HG02678 (cell line): ENCODE data around the gene ZSWIM1.
"Not testable (repeated sequence)": the region's sequence is repeated elsewhere in the genome, so short reads cannot be mapped to it uniquely, and the experiment has no call there.

ENCODE experiments used
- ATAC-seq: cut with Tn5 transposase; IDR thresholded peaks from one replicate; pipeline ENCODE4 v1.9.1; 2021; ENCODE audit warnings: mild to moderate bottlenecking, moderate library complexity; ENCODE audit not compliant: unreplicated experiment

ZSWIM1 gene

DNA sequence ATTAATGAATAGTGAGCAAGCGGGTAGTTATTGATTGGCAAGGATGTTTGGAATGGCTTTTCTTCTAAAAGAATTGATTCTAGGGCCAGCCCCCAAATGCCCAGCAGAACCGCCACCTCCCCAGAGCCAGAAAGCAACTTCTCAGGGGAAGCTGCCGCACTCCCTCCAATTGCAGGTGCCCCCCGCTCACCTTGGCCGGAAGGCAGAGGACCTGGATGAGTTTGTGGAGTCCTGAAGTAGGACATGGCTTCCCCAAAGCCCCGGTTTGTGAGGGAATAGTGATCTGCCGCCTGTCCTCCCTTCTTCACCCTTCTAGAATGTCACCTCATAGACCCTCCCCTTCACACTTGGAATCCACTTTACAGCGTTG, 6.3 kb downstream of the ZSWIM1 start, which contains the start of gene SPATA25:
Gene SPATA25 (minus strand): TSS at position 277 of the 370 bp plus-strand sequence. CDS start 32 bp downstream, at position 245.
- ATAC-seq: no peak

DNA sequence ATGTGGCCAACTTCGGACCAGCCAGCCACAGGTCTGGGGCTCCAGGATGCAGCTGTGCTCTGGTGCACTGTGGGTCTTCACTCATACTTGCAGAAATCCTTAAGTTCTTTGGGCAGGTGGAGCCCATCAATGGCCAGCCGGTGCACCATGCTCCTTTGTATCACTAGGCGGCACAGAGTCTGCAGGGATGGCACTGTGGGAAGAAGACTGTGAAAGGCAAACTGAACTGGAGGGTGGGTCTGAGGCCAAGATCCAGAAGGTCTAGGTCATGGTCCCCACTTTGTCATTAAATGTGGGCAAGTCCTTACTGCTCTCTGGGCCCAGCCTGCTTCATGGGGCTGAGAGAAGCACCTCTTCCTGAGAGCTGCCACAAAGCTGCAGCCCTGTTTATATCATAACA, 7.7 kb downstream of the ZSWIM1 start:
- ATAC-seq: no peak

DNA sequence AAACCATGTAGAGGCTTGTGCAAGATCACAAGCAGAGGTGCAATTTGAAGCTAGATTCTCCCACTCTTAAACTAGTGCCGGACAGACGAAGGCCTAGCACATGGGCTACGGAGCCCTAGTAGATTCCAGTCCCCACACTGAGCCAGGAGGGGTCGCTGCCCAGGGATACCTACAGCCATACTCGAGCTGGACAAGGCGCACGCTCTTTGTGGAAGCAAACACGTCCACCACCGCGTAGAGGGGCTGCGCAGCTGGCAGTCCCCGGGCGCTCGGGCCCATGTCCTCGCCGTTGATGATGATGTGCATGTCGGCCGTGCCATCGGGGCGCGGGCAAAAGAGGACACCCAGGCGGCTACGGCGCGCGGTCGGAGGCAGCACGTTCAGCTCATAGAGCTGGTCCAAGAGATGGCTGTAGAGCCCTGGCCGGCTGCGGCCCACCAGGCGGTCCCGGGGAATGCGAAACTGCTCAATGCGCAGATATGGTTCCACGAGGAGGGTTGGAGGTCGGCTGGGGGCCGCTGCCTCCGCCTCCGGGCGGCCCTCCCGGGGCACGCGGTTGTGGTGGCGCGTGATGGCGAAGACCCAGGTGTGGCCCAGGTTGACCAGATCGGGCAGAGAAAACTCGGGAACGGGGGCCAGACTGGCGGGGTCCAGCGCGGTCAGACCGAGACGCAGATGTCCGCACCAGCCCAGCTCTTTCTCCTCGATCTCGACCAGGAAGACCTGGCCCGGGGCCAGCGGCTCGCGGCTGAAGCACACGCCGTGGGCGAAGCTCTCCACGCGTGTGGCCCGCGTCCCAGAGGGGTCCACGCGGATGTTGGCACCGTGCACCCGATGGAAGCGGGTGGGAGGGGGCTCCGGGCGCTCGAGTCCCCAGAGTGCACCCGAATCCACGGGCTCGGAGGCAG, 9.3 kb downstream of the ZSWIM1 start:
- ATAC-seq: peak; percentile 27

DNA sequence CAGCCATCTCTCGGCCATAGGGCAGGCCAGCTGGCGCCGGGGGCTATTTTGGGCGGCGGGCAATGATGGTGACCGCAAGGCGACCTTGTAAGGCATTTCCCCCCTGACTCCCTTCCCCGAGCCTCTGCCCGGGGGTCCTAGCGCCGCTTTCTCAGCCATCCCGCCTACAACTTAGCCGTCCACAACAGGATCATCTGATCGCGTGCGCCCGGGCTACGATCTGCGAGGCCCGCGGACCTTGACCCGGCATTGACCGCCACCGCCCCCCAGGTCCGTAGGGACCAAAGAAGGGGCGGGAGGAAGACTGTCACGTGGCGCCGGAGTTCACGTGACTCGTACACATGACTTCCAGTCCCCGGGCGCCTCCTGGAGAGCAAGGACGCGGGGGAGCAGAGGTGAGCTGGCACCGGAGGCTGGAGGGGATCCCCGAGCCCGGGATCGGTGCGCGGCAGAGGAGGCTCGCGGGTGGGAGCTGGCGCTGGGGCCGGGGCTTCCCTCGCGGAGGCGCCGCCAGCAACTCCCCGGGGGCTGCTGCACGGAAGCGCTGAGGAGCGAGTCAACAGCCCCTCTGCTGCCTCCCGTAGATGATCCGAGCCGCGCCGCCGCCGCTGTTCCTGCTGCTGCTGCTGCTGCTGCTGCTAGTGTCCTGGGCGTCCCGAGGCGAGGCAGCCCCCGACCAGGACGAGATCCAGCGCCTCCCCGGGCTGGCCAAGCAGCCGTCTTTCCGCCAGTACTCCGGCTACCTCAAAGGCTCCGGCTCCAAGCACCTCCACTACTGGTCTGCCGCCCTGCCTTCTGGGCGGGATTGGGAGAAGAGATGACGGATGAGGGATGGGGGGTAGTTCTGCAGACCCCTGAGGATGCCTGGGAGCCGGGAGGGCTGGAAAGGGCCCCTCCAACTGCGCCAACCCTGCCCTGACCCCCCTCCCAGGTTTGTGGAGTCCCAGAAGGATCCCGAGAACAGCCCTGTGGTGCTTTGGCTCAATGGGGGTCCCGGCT, 10.3 kb downstream of the ZSWIM1 start, which contains the start of the genes CTSA and NEURL2:
Gene CTSA (plus strand): TSS at position 351 of the 999 bp plus-strand sequence. CDS start 234 bp downstream, at position 585.
Gene NEURL2 (minus strand): TSS at position 224 of the 999 bp plus-strand sequence. CDS start 217 bp downstream, at position 7.
- ATAC-seq: peak; percentile 81

DNA sequence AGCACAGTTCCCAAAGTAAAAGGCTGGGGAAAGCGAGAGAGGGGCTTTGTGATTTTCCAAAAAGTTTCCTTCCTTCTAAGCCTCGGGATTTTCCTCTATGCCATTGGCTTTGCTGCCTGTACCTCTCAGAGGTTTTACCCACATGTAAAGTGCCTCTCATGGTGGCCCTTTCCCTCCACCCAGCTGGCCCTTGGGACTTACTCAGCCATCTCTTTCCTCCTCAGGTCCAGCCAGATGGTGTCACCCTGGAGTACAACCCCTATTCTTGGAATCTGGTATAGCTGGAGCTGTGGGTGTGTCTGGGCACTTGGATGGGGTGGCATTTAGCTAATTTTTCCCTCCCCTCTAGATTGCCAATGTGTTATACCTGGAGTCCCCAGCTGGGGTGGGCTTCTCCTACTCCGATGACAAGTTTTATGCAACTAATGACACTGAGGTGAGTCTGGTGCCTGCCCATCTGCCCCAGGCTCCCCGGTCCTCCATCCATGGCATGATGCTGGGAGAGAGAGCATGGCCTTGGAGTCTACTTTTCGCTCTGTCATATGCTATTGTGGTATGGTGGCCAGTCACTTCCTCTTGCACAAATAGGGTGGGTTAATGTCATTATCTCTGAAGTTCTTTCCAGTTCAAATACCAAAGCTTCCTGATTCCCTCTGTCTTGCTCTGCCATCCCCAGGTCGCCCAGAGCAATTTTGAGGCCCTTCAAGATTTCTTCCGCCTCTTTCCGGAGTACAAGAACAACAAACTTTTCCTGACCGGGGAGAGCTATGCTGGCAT, 11.2 kb downstream of the ZSWIM1 start:
- ATAC-seq: no peak

DNA sequence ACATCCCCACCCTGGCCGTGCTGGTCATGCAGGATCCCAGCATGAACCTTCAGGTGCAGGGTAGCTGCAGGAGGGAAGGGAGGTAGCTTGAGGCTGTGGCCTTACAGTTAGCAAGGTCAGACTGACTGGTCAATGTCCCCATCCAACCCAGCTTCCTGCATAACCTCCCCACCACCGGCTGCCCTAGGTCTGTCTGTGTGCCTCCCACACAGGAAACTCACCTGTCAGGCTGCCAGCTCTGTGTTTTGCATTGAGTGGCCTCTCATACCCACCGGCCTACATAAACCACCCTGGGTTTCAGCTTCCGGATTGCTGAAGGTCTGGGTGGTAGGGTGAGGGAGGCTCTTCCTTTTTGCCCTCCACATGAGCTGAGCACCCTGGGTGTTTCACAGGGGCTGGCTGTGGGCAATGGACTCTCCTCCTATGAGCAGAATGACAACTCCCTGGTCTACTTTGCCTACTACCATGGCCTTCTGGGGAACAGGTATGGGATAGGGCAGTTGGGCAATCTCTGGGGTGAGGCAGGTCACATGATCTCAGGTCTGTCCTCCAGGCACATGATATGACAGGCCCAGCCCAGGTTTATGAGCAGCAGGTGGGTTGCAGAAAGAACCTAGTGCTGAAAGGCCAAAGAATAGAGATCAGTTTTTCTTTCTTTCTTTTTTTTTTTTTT, 11.9 kb downstream of the ZSWIM1 start:
- no peak for ATAC-seq

DNA sequence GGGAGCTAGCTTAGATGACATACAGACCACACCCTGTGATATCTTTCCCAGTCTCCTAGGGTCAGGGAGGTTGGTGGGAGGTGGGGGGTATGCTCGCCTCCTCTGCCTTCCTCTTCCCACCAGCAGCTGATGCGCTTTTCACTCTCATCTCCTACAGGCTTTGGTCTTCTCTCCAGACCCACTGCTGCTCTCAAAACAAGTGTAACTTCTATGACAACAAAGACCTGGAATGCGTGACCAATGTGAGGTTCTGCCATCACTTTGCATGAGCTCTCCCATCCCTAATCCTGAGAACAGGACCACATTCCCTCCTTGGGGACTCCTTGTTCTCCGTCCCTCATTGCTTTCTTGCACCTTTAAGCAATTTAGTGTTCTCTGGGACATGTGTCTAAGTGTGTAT, 12.8 kb downstream of the ZSWIM1 start:
- no peak for ATAC-seq

DNA sequence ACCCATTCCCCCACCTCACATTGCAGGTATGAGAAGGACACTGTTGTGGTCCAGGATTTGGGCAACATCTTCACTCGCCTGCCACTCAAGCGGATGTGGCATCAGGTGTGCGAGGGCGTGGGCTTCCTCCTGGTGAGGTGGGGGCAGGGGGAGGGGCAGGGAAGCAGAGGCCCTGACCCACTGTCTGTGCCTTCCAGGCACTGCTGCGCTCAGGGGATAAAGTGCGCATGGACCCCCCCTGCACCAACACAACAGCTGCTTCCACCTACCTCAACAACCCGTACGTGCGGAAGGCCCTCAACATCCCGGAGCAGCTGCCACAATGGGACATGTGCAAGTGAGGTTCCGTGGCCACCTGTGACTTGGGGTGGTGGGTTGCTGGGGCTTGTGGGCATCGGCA, 13.8 kb downstream of the ZSWIM1 start:
- no peak for ATAC-seq

DNA sequence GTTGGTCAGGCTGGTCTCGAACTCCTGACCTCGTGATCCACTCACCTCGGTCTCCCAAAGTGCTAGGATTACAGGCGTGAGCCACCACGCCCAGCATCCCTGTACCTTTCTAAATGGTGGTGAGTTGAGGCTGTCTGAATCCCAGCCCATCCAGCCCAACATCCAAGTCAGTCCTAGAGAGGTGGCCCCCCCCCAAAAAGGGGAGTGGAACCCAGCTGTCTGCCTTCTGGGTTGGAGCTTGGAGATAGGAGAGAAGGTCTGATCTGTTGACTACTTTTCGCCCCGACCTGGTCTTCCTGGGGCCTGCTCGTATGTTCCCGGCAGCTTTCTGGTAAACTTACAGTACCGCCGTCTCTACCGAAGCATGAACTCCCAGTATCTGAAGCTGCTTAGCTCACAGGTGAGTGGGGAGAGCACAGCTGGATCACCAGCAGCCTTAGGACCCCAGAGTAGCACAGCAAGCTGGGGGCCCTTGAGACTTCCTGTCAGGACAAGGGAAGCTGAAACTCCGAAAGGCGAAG, 15.7 kb downstream of the ZSWIM1 start:
- ATAC-seq: no peak

DNA sequence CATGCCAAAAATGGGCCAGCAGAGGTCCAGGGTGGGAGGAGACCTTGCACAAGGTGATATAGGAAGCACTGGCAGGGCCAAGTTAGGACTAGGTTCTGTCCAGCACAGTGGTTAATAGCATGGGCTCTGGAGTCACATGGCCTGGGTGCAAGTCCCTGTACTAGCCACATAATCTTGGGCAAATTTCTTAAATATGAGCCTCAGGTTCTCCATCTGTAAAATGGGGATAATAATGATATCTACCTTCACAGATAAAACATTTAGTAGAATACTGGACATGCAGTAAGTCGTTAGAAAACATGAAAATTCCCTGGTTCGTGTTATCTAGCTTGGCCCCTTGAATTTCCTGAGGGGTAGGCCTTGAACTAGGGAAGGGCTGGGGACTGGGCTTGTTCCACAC, 16.3 kb downstream of the ZSWIM1 start:
- ATAC-seq: no peak

DNA sequence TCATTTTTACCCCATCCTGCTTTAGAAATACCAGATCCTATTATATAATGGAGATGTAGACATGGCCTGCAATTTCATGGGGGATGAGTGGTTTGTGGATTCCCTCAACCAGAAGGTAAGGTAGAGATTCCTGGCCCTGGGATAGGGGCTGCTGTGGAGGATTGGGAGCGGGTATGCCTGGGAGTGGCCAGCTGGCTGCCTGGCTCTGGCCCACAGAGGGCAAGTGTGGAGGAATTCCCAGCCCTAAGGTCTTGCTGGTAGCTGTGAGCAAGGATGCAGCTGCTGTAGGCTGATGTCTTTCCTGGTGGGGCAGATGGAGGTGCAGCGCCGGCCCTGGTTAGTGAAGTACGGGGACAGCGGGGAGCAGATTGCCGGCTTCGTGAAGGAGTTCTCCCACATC, 16.7 kb downstream of the ZSWIM1 start:
- no peak for ATAC-seq

DNA sequence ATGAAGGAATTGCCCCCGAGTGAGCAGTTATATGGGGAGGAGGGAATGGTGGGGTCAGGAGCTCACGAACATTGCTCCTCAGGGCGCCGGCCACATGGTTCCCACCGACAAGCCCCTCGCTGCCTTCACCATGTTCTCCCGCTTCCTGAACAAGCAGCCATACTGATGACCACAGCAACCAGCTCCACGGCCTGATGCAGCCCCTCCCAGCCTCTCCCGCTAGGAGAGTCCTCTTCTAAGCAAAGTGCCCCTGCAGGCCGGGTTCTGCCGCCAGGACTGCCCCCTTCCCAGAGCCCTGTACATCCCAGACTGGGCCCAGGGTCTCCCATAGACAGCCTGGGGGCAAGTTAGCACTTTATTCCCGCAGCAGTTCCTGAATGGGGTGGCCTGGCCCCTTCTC, 17.3 kb downstream of the ZSWIM1 start:
- ATAC-seq: no peak

DNA sequence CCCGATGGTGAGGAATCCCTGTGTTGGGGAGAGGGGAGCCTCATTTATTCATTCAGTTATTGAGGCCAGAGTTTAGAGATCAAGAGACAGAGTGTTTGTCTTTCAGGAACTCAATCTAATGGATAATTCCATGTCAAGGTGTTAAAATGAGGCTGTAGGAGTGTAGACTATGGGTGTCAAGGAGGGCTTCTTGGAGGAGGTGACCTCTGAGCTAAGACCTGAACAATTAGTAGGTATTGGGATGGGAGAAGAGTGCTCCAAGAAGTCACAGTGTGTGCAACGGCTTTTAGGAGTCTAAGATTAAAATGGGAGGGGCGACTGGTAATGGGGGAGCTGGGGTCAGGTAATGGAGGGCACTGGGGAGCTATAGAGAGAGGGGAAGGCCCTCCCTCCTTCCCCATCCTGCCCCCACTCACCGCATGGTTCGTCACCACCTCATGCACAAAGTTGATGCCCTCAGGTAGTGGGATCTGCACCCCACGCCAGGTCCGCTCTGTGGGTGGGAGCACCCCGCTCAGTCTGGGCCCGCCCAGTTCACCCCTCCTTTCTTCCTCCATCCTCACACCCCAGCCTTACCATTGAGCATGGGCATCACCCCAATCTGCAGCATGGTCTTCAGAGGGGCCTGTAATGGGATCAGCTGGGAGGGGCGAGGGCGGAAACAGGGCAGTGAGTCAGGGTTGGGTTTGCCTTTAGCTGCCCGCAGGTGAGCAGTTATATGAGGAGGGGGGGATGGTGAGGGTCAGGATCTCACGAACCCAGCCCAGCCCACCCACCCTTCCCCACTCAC, 18.2 kb downstream of the ZSWIM1 start:
- ATAC-seq: no peak

DNA sequence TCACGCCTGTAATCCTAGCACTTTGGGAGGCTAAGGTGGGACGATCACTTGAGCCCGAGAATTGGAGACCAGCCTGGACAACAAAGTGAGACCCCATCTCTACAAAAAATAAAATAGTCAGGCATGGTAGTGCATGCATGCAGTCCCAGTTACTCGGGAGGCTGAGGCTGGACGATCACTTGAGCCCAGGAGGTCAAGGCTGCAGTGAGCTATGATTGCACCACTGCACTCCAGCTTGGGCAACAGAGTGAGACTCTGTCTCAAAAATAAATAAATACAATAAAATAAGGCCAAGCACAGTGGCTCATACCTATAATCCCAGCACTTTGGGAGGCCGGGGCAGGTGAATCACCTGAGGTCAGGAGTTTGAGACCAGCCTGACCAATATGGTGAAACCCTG, 20.3 kb downstream of the ZSWIM1 start:
- ATAC-seq: not testable (repeated sequence)

DNA sequence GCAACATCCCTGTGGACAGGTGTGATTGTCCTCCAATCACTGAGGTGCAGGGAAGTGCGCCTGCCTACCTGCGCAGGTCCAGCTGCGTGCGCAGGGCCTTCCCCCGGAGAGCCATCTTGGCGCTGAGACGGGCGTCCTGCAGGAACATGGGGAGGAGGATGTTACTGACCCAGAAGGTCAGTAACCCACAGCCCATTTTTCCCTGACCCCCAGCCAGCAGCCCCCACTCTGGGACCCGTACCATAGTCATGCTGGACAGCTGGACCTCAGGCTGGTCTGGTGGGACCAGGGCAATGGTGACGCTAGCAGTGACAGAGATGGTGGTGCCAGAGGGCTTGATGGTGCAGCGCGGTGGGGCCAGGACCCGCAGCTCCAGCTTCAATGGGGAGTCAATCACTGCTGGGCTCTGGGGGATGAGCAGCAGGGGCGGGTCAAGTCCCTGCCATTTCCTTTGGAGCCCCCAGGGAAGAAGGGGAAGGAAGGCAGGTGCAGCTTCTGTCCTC, 21.2 kb downstream of the ZSWIM1 start:
- no peak for ATAC-seq

DNA sequence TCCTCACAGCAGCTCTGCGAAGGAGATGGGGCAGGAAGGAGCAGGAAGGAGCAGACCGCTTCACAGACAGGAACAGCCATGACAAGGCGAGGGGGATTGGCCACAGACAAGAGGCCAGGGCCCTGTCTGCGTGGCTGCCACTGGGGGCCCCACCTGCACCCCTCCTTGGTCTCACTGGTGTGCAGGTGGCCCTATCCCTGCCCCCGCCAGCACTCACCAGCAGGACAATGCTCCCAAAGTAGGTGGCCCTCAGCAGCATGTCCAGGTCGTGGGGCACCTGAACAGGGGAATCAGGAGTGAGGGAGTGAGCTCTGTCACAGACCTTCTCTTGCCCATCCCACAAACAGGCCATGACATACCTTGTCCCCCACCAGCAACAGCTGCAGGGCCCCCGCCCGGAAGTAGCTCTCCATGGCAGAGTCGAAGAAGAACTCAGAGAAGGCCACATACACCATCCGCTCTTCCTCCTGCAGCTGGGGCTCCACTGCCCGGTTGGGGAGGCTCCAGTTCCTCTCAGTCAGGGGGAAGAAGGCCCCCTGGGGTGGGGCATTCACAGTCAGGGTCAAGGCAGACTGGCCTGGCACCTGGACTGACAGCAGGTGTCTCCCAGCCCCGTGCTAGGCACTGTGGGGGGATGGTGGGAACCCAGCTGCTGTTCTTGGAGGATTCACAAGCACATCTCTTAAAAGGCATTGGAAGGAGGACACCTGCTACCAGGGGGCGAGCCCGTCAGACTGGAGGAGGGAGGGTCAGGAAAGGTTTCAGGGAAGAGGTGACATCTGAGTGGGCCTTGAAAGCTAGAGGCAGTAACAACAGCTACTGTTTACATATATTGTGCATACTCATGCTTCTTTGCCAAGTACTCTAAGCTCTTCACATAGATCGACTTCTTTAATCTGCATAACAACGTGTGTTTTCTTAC, 23.8 kb downstream of the ZSWIM1 start:
- ATAC-seq: no peak

DNA sequence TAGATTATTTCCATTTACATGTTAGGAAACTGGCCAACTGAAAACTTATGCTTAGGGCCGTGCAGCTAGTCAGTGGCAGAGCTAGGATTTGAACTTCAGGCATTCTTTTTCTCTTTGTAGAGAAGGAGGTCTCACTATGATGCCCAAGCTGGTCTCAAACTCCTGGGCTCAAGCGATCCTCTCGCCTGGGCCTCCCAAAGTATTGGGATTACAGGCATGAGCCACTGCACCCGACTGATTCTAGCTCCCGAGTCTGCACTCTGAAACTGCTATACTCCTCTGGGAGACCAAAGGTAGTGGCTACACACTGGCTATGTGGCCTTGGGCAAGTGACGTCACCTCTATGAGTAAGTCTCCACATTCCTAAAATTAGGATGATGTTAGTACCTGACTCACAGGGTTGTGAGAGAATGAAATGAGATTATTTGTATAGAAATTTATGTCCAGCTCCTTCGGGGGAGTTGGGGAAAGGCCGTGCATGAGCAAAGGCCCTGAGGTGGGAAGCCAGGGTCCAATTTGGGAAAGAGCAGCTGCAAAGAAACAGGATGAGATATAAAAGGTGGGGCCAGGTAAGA, 24.6 kb downstream of the ZSWIM1 start:
- ATAC-seq: no peak
